Gastroesophageal sphincter (tissue), 3 donors: ENCODE measurements around the gene FAM72C.
"Not testable (repeated sequence)": the region's sequence is repeated elsewhere in the genome, so short reads cannot be mapped to it uniquely, and the experiment has no call there.

ENCODE experiments used
- EP300 ChIP-seq: sonication (generic); formaldehyde crosslinking; IDR thresholded peaks from one replicate; pipeline ENCODE4 v1.6.1; 2017; ENCODE audit warnings: antibody characterized with exemption, mild to moderate bottlenecking
- TF ChIP-seq, protein P1 (sequence below), 4 experiments: fragments of 200-600 bp in 2 of 4; fragments of 450-650 bp in 2 of 4; sonication (generic) in 1 of 4; IDR thresholded peaks; one replicate each; pipeline ENCODE4 v1.5.1; 2017 to 2019; ENCODE audit warnings: antibody characterized with exemption in 4 of 4, mild to moderate bottlenecking in 2 of 4, moderate library complexity in 2 of 4

DNA sequence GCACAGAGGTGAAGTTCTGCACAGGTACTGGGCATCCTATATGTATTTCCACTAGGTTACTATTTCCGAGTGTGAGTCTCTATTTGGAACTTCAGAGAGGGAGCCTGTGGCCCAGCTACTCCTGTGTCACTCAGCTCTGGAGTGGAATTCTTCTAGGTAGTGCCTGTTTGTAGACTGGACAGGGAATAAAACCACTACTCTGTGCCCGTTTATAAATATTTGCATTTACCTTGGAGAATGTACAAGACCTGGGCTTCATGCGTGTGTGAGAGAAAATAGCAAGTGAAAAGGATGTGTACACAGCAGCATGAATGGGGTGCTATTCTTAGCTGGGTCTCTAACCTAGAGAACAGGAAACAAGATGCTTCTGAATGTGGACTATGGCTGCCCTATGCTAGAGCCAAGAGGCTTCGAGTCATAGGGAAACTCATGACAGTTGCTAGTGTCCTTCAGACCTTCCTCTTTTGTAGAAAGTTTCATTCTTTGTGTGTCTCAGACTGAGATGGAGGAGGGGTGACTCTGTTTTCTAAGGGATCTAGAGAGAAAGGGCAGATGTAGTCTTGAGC, 40.5 kb upstream of the FAM72C start:
- TF ChIP-seq, protein P1, sequence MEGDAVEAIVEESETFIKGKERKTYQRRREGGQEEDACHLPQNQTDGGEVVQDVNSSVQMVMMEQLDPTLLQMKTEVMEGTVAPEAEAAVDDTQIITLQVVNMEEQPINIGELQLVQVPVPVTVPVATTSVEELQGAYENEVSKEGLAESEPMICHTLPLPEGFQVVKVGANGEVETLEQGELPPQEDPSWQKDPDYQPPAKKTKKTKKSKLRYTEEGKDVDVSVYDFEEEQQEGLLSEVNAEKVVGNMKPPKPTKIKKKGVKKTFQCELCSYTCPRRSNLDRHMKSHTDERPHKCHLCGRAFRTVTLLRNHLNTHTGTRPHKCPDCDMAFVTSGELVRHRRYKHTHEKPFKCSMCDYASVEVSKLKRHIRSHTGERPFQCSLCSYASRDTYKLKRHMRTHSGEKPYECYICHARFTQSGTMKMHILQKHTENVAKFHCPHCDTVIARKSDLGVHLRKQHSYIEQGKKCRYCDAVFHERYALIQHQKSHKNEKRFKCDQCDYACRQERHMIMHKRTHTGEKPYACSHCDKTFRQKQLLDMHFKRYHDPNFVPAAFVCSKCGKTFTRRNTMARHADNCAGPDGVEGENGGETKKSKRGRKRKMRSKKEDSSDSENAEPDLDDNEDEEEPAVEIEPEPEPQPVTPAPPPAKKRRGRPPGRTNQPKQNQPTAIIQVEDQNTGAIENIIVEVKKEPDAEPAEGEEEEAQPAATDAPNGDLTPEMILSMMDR (IDR thresholded peaks at IDR 0.05) = not testable (repeated sequence)
- not testable (repeated sequence) for TF ChIP-seq EP300
